Neural progenitor cell (in vitro differentiated cells): ENCODE data around the gene NUDT4. TPM values are rescaled to one million over a fixed set of nuclear protein-coding genes. Genes with fewer than 3 reads are reported as not detected.
"Not testable (repeated sequence)": the region's sequence is repeated elsewhere in the genome, so short reads cannot be mapped to it uniquely, and the experiment has no call there.

Experiments
- DNase-seq: peaks from one replicate; pipeline ENCODE4 v3.0.0-alpha.2; 2016; ENCODE audit warnings: low spot score
- H2AFZ ChIP-seq: fragments of 200-600 bp; sonication (generic); replicated peaks from 2 replicates; pipeline ENCODE4 v1.6.1; 2016; ENCODE audit warnings: antibody characterized with exemption
- H3F3A ChIP-seq: fragments of 200-600 bp; sonication (generic); 2 replicates; pipeline ENCODE4 v1.6.1; 2016; ENCODE audit warnings: antibody characterized with exemption, low read depth
- H3K27ac ChIP-seq: fragments of 200-600 bp; sonication (generic); 2 replicates; pipeline ENCODE4 v1.5.1; 2016; ENCODE audit warnings: mild to moderate bottlenecking
- H3K27me3 ChIP-seq: fragments of 200-600 bp; sonication (generic); 2 replicates; pipeline ENCODE4 v1.6.1; 2016; ENCODE audit warnings: mild to moderate bottlenecking, moderate library complexity
- H3K36me3 ChIP-seq: fragments of 200-600 bp; sonication (generic); 2 replicates; pipeline ENCODE4 v1.5.1; 2016
- H3K4me1 ChIP-seq: fragments of 200-600 bp; sonication (generic); 2 replicates; pipeline ENCODE4 v1.6.1; 2016; ENCODE audit warnings: mixed run types
- H3K4me2 ChIP-seq: fragments of 200-600 bp; sonication (generic); 2 replicates; pipeline ENCODE4 v1.6.1; 2016
- H3K4me3 ChIP-seq: fragments of 200-600 bp; sonication (generic); 2 replicates; pipeline ENCODE4 v1.5.1; 2016
- H3K79me2 ChIP-seq: fragments of 200-600 bp; sonication (generic); 2 replicates; pipeline ENCODE4 v1.6.1; 2016; ENCODE audit warnings: low read depth
- H3K9ac ChIP-seq: fragments of 200-600 bp; sonication (generic); 2 replicates; pipeline ENCODE4 v1.6.1; 2016
- H3K9me3 ChIP-seq: fragments of 200-600 bp; sonication (generic); 2 replicates; pipeline ENCODE4 v1.5.1; 2016; ENCODE audit warnings: low read depth
- H4K20me1 ChIP-seq: fragments of 200-600 bp; sonication (generic); 2 replicates; pipeline ENCODE4 v1.6.1; 2016; ENCODE audit warnings: low read depth
- H3K27ac Mint-ChIP-seq: 3 replicates; pipeline ENCODE4 v1.8.0; 2021; ENCODE audit warnings: mixed read lengths
- H3K27me3 Mint-ChIP-seq: 2 replicates; pipeline ENCODE4 v1.8.0; 2022; ENCODE audit warnings: low read depth, mild to moderate bottlenecking, inconsistent platforms, moderate library complexity, mixed read lengths; ENCODE audit not compliant: insufficient read depth
- H3K36me3 Mint-ChIP-seq: 3 replicates; pipeline ENCODE4 v1.8.0; 2021; ENCODE audit warnings: mixed read lengths
- H3K4me1 Mint-ChIP-seq: 3 replicates; pipeline ENCODE4 v1.8.0; 2021; ENCODE audit warnings: mixed read lengths
- H3K4me3 Mint-ChIP-seq: 3 replicates; pipeline ENCODE4 v1.8.0; 2021; ENCODE audit warnings: mild to moderate bottlenecking, moderate library complexity, mixed read lengths
- H3K9me3 Mint-ChIP-seq: 3 replicates; pipeline ENCODE4 v1.8.0; 2020; ENCODE audit warnings: mixed read lengths
- CTCF ChIP-seq: fragments of 200-600 bp; sonication (generic); IDR thresholded peaks from 2 replicates; pipeline ENCODE4 v1.5.1; 2017; ENCODE audit warnings: antibody characterized with exemption, mild to moderate bottlenecking
- EZH2 ChIP-seq: fragments of 200-600 bp; sonication (generic); IDR thresholded peaks from 2 replicates; pipeline ENCODE4 v1.6.1; 2017; ENCODE audit warnings: antibody characterized with exemption, mild to moderate bottlenecking, moderate library complexity
- EZH2phosphoT487 ChIP-seq: fragments of 200-600 bp; sonication (generic); IDR thresholded peaks from 2 replicates; pipeline ENCODE4 v1.6.1; 2017; ENCODE audit warnings: antibody characterized with exemption
- total RNA-seq: library from RNA; depleted of rRNA; stranded (reverse); fragments of >200 nt; gene quantifications from 2 replicates; pipeline ENCODE4 v1.2.3, GENCODE V29; 2015; ENCODE audit warnings: low replicate concordance

The NUDT4 gene
- total RNA-seq, 1 donor from 2014 or later, result 89.8 TPM

GRCh38 chr12:93393425-93393824, 15.7 kb downstream of the NUDT4 start:
- no peaks in the 10 kb centered on the region for H3K9me3 ChIP-seq
- no peaks in the 10 kb centered on the region for H3K27me3 ChIP-seq
- no peak overlapping the region for H2AFZ ChIP-seq
- H3K36me3 Mint-ChIP-seq, result peaks cover 8% of the 10 kb centered on the region
- no peaks in the 10 kb centered on the region for H3K27me3 Mint-ChIP-seq
- H3K4me1 Mint-ChIP-seq, result peaks cover 11% of the 10 kb centered on the region
- no peak overlapping the region for H3K27ac ChIP-seq
- no peak overlapping the region for H3K4me3 ChIP-seq
- DNase-seq, result no peak
- peaks cover 48% of the 10 kb centered on the region for H3K79me2 ChIP-seq
- no peak overlapping the region for H3K4me3 Mint-ChIP-seq
- no peaks in the 10 kb centered on the region for H3K9me3 Mint-ChIP-seq
- TF ChIP-seq CTCF, result no peak
- no peak for TF ChIP-seq EZH2
- TF ChIP-seq EZH2phosphoT487, result no peak
- H3K27ac Mint-ChIP-seq, result no peak overlapping the region
- H4K20me1 ChIP-seq, result peaks cover 24% of the 10 kb centered on the region
- no peaks in the 10 kb centered on the region for H3K36me3 ChIP-seq
- no peaks in the 10 kb centered on the region for H3K4me1 ChIP-seq
- no peak overlapping the region for H3K4me2 ChIP-seq
- no peak overlapping the region for H3K9ac ChIP-seq
- peaks cover 9% of the 10 kb centered on the region for H3F3A ChIP-seq

GRCh38 chr12:93397412-93397811, 19.7 kb downstream of the NUDT4 start:
- Histone ChIP-seq H2AFZ (no peak overlapping the region), H3K9me3 (no peaks in the 10 kb centered on the region), H3K79me2 (peaks cover 10% of the 10 kb centered on the region), H3K36me3 (no peaks in the 10 kb centered on the region), H3K27me3 (no peaks in the 10 kb centered on the region), H3K4me3 (no peak overlapping the region), H3K27ac (no peak overlapping the region), H3K4me2 (no peak overlapping the region), H3K9ac (no peak overlapping the region), H4K20me1 (no peaks in the 10 kb centered on the region), H3F3A (peaks cover 9% of the 10 kb centered on the region), H3K4me1 (no peaks in the 10 kb centered on the region)
- no peak for DNase-seq
- Mint-ChIP-seq H3K4me1 (no peaks in the 10 kb centered on the region), H3K36me3 (peaks cover 13% of the 10 kb centered on the region), H3K9me3 (no peaks in the 10 kb centered on the region), H3K4me3 (no peak overlapping the region), H3K27me3 (no peaks in the 10 kb centered on the region), H3K27ac (no peak overlapping the region)
- TF ChIP-seq CTCF (no peak), EZH2phosphoT487 (no peak), EZH2 (no peak)

- not testable (repeated sequence) for DNase-seq, H2AFZ ChIP-seq, H3K4me1 ChIP-seq, H3K36me3 ChIP-seq, H3K9ac ChIP-seq, H4K20me1 ChIP-seq, H3K4me3 Mint-ChIP-seq, H3K9me3 ChIP-seq, H3K27ac Mint-ChIP-seq, H3K9me3 Mint-ChIP-seq, H3K27ac ChIP-seq, H3K27me3 ChIP-seq, H3K4me3 ChIP-seq, H3K4me1 Mint-ChIP-seq, H3K27me3 Mint-ChIP-seq, H3K79me2 ChIP-seq, H3K4me2 ChIP-seq
- peaks cover 19% of the 10 kb centered on the region for H3K36me3 Mint-ChIP-seq
- peaks cover 25% of the 10 kb centered on the region for H3F3A ChIP-seq
These were observed 21.6 kb downstream of the NUDT4 start for GRCh38 chr12:93399183-93399863.
